HG03565 (cell line): Measurements from ENCODE around the gene SLC25A34.

Experiments
- ATAC-seq: cut with Tn5 transposase; IDR thresholded peaks from one replicate; pipeline ENCODE4 v1.9.1; 2021; ENCODE audit warnings: mild to moderate bottlenecking, moderate library complexity; ENCODE audit not compliant: unreplicated experiment

Gene SLC25A34

DNA sequence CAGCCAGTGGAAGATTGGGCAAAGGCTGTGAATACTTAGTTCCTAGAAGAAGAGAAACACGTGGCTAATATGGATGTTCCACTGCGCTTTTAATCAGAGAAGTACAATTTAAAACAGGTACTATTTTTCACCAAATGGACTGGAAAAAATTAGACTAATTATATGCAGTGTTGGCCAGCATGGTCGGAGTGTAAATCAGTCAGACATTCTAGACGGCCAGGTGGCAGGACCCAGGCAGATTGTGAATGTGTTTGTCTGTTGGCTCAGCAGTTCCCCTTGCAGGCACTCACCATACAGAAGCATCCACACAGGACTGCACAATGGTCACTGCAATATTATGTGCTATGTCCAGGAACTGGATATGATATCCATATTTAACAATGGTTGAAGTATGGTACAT, 23.9 kb upstream of the SLC25A34 start:
- no peak for ATAC-seq

- ATAC-seq, result no peak
Measured at GRCh38 chr1:15714406-15715136, 21.5 kb upstream of the SLC25A34 start.

- no peak for ATAC-seq
Measured at GRCh38 chr1:15717418-15718125, 18.5 kb upstream of the SLC25A34 start.

GRCh38 chr1:15718199-15718601, 17.9 kb upstream of the SLC25A34 start:
- ATAC-seq, result no peak

DNA sequence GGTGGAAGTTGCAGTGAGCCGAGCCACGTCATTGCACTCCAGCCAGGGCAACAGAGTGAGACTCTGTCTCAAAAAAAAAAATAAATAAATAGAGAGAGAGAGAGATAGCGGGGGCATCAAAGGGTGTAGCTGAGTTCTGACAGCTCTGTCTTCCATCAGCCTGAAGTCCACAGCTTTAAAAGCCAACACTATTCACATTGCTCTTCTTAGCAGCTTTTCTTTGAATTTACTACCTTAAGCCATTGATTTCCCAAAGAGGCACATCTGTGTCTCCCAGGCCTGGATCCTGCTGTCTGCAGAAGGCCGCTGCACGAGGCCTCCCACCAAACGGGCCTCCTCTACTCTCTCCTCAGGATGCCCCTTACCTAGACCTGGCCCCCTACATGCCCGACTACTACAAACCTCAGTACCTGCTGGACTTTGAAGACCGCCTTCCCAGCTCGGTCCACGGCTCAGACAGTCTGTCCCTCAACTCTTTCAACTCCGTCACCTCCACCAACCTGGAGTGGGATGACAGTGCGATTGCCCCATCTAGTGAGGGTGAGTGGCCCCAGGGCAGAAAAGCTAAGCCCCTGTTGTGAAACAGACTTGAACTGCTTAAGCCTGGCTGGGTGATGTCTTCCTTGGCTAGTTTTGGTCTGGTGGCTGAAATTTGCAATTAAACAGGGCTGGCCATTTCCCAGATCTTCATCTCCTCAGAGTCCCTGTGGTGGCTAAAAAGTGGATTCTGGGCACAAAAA, 16.5 kb upstream of the SLC25A34 start:
- no peak for ATAC-seq

DNA sequence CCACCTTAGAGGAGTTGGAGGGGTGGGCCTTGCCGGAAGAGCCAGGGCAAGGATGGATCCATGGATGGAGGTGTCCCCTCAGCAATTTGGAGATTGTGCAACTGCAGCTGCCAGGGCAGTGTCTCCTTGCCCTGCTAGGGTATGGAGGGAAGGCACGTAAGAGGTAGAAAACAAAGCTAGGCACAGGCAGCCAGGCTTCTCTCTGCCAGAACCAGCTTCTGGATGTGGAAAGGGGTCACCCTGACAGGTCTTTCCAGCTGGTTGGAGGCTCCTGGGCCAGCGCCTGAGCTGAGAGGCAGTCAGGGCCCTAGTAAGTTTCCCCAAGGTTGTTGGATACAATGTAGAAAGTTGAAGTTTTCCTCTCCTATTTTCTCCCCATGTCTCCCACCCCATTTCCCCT, 15.2 kb upstream of the SLC25A34 start:
- ATAC-seq, result no peak

DNA sequence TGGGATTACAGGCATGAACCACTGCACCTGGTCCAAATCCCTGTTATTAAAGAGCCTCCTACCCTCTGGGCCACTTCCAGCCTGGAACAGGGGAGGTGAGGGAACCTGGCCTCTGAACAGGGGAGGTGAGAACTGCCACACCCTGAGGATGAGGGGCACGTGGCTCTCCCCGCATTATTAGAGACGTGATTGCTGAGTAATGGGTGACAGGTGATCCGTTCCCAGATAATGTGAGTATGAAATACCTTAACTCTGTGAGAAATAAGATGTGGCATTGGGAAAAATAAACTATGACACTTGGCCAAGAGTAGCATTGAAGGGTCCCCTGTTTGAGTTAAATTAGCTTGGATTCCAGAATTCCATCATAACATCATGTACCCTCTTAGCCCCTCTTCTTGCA, 13.6 kb upstream of the SLC25A34 start:
- no peak for ATAC-seq

DNA sequence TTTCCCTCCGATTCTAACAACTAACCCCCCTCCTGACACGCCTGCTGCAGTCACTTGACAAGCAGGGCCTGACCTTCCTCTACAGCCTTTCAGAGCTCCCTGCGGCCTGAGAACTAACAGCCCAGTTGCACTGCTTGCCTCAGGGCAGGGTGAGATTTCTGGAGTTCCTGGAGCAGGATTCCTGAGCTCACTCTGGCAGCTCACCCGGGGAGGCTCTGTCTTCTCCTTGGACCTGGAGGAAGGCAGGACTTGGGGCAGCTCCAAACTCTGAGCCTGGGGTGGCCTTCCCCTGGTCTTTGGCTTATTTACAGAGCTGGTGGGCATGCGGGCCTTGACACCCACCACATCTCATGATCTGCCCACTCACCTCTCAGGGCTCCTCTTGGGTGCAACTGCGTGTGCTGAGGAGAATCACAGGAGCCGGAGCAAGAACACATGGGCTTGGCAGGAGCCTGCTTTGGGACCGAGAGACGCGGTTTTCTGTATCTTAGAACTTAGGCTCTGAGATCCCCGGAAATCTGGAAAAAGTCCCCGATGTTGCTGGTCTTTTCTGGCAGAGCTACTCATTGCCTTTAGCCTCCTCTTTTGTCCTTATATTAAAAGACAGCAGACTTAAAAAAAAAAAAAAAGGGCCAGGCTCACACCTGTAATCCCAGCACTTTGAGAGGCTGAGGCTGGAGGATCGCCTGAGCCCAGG, 13.1 kb upstream of the SLC25A34 start:
- no peak for ATAC-seq

GRCh38 chr1:15723631-15724246, 12.3 kb upstream of the SLC25A34 start:
- ATAC-seq, result no peak

- no peak for ATAC-seq
Measured at GRCh38 chr1:15724949-15725880, 10.8 kb upstream of the SLC25A34 start.

DNA sequence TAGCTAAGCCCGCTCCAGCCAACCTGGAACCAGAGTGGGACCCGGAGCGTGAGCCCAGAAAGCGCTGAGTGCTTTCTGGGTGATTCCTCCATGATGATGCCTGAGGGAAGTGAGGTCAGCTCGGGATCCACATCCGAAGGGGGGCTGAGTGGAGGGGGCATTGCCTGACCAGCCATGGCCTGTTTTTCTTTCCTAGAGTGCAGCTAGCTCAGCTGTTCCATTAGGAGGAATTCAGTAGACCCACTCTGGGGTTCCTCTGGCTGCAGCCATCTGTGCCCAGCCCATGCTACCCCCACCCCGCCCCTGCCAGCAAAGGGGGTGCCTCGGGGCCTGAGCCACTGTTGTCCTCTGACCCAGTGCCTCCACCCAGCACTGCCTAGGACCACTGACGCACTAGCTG, 9.6 kb upstream of the SLC25A34 start:
- ATAC-seq, result no peak

- no peak for ATAC-seq
Measured at GRCh38 chr1:15727021-15727420, 9.0 kb upstream of the SLC25A34 start.

DNA sequence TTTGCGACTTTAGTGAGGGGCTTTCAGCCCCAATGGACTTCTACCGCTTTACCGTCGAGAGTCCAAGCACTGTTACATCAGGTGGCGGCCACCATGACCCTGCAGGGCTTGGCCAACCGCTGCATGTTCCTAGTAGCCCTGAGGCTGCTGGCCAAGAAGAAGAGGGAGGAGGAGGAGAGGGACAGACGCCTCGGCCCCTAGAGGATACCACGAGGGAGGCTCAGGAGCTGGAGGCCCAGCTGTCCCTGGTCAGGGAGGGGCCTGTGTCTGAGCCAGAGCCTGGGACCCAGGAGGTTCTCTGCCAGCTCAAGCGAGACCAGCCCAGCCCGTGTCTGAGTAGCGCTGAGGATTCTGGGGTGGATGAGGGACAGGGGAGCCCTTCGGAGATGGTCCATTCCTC, 8.6 kb upstream of the SLC25A34 start:
- ATAC-seq, result no peak

GRCh38 chr1:15727866-15728534, 8.1 kb upstream of the SLC25A34 start:
- no peak for ATAC-seq

DNA sequence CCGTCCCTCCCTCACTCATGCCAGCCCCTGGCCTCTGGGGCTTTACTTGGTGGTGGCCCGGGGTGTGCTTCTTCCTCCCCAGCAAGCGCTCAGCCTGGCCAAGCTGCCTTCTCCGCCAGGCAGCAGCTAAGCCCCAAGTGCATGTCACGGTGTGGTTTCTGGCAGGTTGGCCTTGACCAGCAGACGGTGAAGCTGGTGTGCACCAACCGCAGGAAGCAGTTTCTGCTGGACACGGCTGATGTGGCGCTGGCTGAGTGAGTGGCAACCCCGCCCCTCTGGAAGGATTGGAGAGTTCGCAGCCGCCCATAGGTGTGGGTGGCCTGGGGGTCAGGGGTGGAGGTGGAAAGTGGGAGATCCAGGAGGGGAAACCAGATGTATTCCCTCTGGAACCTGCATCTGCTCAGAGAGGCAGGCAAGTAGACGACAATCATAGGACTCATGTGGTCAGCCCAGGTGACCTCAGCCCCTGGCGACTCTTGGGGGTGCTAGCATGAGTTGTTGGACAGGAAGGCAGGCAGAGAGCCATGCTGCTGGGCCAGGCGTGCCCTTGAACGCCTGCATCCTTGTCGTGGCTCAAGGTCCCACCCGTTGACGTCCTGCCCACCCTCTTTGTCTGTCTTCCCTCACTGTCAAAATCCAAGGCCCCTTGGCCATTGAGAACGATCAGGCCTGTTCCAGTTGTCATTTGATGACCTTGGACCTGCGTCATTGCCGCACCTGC, 7.0 kb upstream of the SLC25A34 start:
- ATAC-seq, result no peak

DNA sequence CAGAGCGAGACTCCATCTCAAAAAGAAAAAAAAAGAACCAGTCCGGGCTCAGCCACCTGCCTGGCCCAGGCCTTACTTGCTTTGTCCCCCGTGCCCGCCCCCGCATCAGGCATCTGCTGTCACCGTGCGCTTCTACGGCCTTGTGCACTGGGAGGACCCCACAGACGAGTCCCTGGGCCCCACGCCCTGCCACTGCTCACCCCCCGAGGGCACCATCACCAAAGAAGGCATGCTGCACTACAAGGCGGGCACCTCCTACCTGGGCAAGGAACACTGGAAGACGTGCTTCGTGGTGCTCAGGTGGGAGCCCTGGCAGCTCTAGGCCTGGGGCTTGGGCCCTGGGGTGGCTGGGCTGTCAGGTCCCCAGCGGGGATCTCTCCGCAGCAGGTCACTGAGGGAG, 5.6 kb upstream of the SLC25A34 start:
- no peak for ATAC-seq

DNA sequence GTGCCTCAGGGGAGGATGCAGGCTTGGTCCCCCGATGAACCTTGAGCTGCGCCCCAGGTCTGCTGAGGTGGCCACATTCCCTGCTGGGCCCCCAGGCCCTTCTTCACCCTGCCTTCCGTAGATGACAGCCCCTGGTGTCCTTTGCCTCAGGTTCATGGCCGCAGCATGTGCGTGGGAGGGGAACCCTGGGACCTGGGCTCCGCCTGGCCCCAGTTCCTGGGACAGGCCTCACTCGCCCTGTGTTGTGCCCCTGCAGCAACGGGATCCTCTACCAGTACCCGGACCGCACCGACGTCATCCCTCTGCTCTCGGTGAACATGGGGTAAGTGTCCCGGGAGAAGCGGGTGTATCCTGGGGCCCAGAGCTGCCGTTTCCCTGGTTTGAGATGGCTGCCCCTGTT, 5.1 kb upstream of the SLC25A34 start:
- no peak for ATAC-seq
